Natural killer cell (primary cell): Measurements from ENCODE around the gene AFAP1. TPM values are rescaled to one million over a fixed set of nuclear protein-coding genes. Genes with fewer than 3 reads are reported as not detected.

ENCODE experiments used
- ATAC-seq, 3 donors: fragments of 150-1000 bp in 2 of 3; fragments of 200-7000 bp in 1 of 3; cut with Tn5 transposase; 1 replicate in 1 of 3; 2 replicates in 2 of 3; pipeline ENCODE4 v1.10.0; 2021; ENCODE audit warnings: mild to moderate bottlenecking in 2 of 3, moderate library complexity in 2 of 3
- DNase-seq, 2 donors: peaks; one replicate each; pipeline versions ENCODE4 v3.0.0 to v3.0.0-alpha.2; 2013 to 2021; ENCODE audit warnings: mixed read lengths in 1 of 2
- H3K27ac ChIP-seq: one replicate; pipeline ENCODE4 v1.5.1; 2013; ENCODE audit warnings: mild to moderate bottlenecking, low read length
- H3K27me3 ChIP-seq: one replicate; pipeline ENCODE4 v1.6.1; 2013; ENCODE audit warnings: low read length; ENCODE audit not compliant: control insufficient read depth, insufficient read depth
- H3K36me3 ChIP-seq: one replicate; pipeline ENCODE4 v1.6.1; 2013; ENCODE audit warnings: low read length; ENCODE audit not compliant: control insufficient read depth, insufficient read depth
- H3K4me1 ChIP-seq: one replicate; pipeline ENCODE4 v1.6.1; 2013; ENCODE audit warnings: low read length; ENCODE audit not compliant: control insufficient read depth, insufficient read depth
- H3K4me3 ChIP-seq: one replicate; pipeline ENCODE4 v1.5.1; 2013; ENCODE audit warnings: low read length
- H3K9me3 ChIP-seq: one replicate; pipeline ENCODE4 v1.6.1; 2013; ENCODE audit warnings: low read length; ENCODE audit not compliant: control insufficient read depth, insufficient read depth
- H3K27ac Mint-ChIP-seq, 2 donors: one replicate each; pipeline ENCODE4 v1.8.0; 2022; ENCODE audit warnings: mild to moderate bottlenecking in 2 of 2, mixed read lengths in 2 of 2, moderate library complexity in 1 of 2
- H3K27me3 Mint-ChIP-seq, 2 donors: one replicate each; pipeline ENCODE4 v1.8.0; 2022; ENCODE audit warnings: low read depth in 2 of 2, mixed read lengths in 2 of 2
- H3K36me3 Mint-ChIP-seq: one replicate; pipeline ENCODE4 v1.8.0; 2022; ENCODE audit warnings: mixed read lengths
- H3K4me1 Mint-ChIP-seq, 2 donors: one replicate each; pipeline ENCODE4 v1.8.0; 2022; ENCODE audit warnings: mixed read lengths in 2 of 2
- H3K4me3 Mint-ChIP-seq: one replicate; pipeline ENCODE4 v1.8.0; 2022; ENCODE audit warnings: mild to moderate bottlenecking, moderate library complexity, mixed read lengths
- H3K9me3 Mint-ChIP-seq, 2 donors: one replicate each; pipeline ENCODE4 v1.8.0; 2022; ENCODE audit warnings: mixed read lengths in 2 of 2
- CTCF ChIP-seq: fragments of 200-600 bp; IDR thresholded peaks from one replicate; pipeline ENCODE4 v1.8.0; 2022; ENCODE audit warnings: antibody characterized with exemption
- WGBS: methylation state at CpG from one replicate; pipeline ENCODE4 v1.1.7; 2013; ENCODE audit warnings: missing lambda C conversion rate; ENCODE audit not compliant: insufficient coverage; 5-methylcytosine and 5-hydroxymethylcytosine counted together
- intact Hi-C: fragments of 100-400 bp; cut with micrococcal nuclease; formaldehyde crosslinking; loops from one replicate; pipeline ENCODE4 v1.14.2; 2022
- total RNA-seq, 4 donors: library from RNA; stranded (reverse); fragments of 120-200 nt in 1 of 4; gene quantifications; one replicate each; pipeline versions ENCODE4 v1.2.3 to v1.2.4, GENCODE V29; 2013 to 2022

AFAP1 gene
- total RNA-seq, 3 donors from 2014 or later (not counting 1 experiment from before 2014, with no cell fraction given), result 4.9 to 12.5 (median 9.5) TPM

GRCh38 chr4:7812231-7812857 lies 127.3 kb downstream of the AFAP1 start:
- no peaks in the 10 kb centered on the region for H3K9me3 Mint-ChIP-seq
- Histone ChIP-seq H3K4me3 (no peak overlapping the region), H3K9me3 (no peaks in the 10 kb centered on the region), H3K4me1 (no peaks in the 10 kb centered on the region), H3K27me3 (no peaks in the 10 kb centered on the region), H3K27ac (no peak overlapping the region), H3K36me3 (peaks cover 3% of the 10 kb centered on the region)
- no peaks in the 10 kb centered on the region for H3K4me1 Mint-ChIP-seq
- H3K4me3 Mint-ChIP-seq, result no peak overlapping the region
- no peaks in the 10 kb centered on the region for H3K27me3 Mint-ChIP-seq
- no peak for ATAC-seq
- no peaks in the 10 kb centered on the region for H3K36me3 Mint-ChIP-seq
- no peak for TF ChIP-seq CTCF
- no peak for DNase-seq
- no peak overlapping the region for H3K27ac Mint-ChIP-seq
- intact Hi-C loops, result no loop called here
- 88% methylated on average over 15 of the region's 18 CpGs for WGBS

- Mint-ChIP-seq H3K4me3 (no peak overlapping the region), H3K4me1 (no peaks in the 10 kb centered on the region), H3K27ac (no peak overlapping the region), H3K9me3 (no peaks in the 10 kb centered on the region), H3K36me3 (no peaks in the 10 kb centered on the region), H3K27me3 (no peaks in the 10 kb centered on the region)
- no peaks in the 10 kb centered on the region for H3K4me1 ChIP-seq
- TF ChIP-seq CTCF, result no peak
- H3K27me3 ChIP-seq, result no peaks in the 10 kb centered on the region
- peaks cover 3% of the 10 kb centered on the region for H3K36me3 ChIP-seq
- no peak overlapping the region for H3K4me3 ChIP-seq
- H3K27ac ChIP-seq, result no peak overlapping the region
- intact Hi-C loops, result no loop called here
- DNase-seq (no peak), ATAC-seq (no peak)
- WGBS, result 92% methylated on average over 25 of the region's 25 CpGs
- H3K9me3 ChIP-seq, result no peaks in the 10 kb centered on the region
Observed at GRCh38 chr4:7811536-7812191, 128.0 kb downstream of the AFAP1 start.

GRCh38 chr4:7810783-7811535 lies 128.7 kb downstream of the AFAP1 start:
- ATAC-seq (no peak), DNase-seq (no peak)
- Mint-ChIP-seq H3K4me1 (no peaks in the 10 kb centered on the region), H3K9me3 (no peaks in the 10 kb centered on the region), H3K4me3 (no peak overlapping the region), H3K27me3 (no peaks in the 10 kb centered on the region), H3K27ac (no peak overlapping the region), H3K36me3 (no peaks in the 10 kb centered on the region)
- Histone ChIP-seq H3K27me3 (no peaks in the 10 kb centered on the region), H3K9me3 (no peaks in the 10 kb centered on the region), H3K36me3 (peaks cover 3% of the 10 kb centered on the region), H3K27ac (no peak overlapping the region), H3K4me1 (no peaks in the 10 kb centered on the region), H3K4me3 (no peak overlapping the region)
- TF ChIP-seq CTCF, result no peak
- intact Hi-C loops, result no loop called here
- 85% methylated on average over 36 of the region's 36 CpGs for WGBS
